ENCODE measurements around the gene PLD4. TPM values are rescaled to one million over a fixed set of nuclear protein-coding genes. Genes with fewer than 3 reads are reported as not detected.

The PLD4 gene
- total RNA-seq, 1 donor from 2014 or later = 0.78 TPM

DNA sequence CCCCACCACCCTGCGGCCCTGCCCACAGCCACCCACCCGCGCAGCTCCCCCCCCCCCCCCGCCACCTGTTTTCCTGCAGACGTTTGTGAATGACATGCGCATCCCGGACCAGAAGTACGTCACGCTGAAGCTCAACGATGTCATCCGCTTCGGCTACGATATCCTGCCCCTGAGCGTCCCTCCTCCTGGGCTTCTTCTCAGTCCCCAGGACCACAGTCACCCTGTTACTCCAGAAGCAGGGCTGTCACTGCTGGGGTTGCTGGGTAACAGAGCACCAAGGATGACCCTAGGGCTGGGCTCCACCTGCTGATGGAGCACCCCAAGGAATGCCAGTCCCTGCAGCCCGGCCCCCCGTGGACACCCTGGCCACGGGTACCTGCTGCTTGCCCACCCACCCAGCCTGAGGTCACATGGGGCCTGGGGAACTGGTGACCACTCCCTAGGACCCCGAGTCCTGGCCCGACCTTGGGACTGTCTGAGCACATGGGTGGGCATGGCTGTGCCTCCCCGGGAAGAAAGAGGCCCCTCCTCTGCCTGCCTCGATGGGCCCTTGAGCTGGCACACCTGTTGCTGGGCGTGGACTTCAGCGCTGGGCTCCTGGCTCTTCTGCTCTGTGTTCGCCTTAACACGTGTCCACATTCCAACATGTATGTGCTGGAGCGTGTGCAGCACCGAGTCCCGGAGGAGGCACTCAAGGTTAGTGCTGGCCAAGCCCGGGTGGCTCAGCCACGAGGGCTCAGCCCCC, 46.7 kb upstream of the PLD4 start:
- Mint-ChIP-seq H3K36me3 (no peaks in the 10 kb centered on the region), H3K4me3 (no peak overlapping the region), H3K27ac (no peak overlapping the region), H3K9me3 (no peaks in the 10 kb centered on the region), H3K27me3 (ENCODE audit: low read depth) (no peaks in the 10 kb centered on the region), H3K4me1 (peaks cover 3% of the 10 kb centered on the region)
- peak in 1 of 2 experiments; percentile 12 for DNase-seq (ENCODE audit: low spot score in 2 of 2, unreplicated experiment in 2 of 2)
- TF ChIP-seq, protein P1, sequence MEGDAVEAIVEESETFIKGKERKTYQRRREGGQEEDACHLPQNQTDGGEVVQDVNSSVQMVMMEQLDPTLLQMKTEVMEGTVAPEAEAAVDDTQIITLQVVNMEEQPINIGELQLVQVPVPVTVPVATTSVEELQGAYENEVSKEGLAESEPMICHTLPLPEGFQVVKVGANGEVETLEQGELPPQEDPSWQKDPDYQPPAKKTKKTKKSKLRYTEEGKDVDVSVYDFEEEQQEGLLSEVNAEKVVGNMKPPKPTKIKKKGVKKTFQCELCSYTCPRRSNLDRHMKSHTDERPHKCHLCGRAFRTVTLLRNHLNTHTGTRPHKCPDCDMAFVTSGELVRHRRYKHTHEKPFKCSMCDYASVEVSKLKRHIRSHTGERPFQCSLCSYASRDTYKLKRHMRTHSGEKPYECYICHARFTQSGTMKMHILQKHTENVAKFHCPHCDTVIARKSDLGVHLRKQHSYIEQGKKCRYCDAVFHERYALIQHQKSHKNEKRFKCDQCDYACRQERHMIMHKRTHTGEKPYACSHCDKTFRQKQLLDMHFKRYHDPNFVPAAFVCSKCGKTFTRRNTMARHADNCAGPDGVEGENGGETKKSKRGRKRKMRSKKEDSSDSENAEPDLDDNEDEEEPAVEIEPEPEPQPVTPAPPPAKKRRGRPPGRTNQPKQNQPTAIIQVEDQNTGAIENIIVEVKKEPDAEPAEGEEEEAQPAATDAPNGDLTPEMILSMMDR (IDR thresholded peaks at IDR 0.05; ENCODE audit: unreplicated experiment) = no peak

DNA sequence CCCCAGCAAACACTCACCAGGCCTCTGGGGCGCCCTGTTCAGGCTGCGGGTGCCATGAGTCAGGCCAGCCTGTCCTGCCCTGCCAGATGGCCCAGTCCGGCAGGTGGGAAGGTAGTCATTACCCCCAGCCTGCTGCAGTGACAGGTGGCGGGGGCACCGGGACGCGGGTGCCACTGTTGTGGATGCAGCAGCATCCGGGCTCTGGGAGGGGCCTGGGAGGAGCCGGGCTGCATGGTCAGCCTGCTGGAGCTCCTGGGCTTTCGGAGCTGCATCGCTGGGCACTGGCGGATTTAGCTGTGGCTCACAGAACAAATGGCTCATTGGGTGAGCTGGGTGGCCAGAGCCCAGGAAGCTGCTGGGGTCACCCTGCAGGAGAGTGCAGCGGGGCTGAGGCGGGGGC, 46.1 kb upstream of the PLD4 start:
- H3K4me1 Mint-ChIP-seq = peaks cover 3% of the 10 kb centered on the region
- H3K9me3 Mint-ChIP-seq = no peaks in the 10 kb centered on the region
- peak in 1 of 2 experiments; percentile 13 for DNase-seq (ENCODE audit: low spot score in 2 of 2, unreplicated experiment in 2 of 2)
- TF ChIP-seq, protein P1 (IDR thresholded peaks at IDR 0.05; ENCODE audit: unreplicated experiment) = no peak
- no peak overlapping the region for H3K27ac Mint-ChIP-seq
- no peaks in the 10 kb centered on the region for H3K36me3 Mint-ChIP-seq
- no peaks in the 10 kb centered on the region for H3K27me3 Mint-ChIP-seq (ENCODE audit: low read depth)
- H3K4me3 Mint-ChIP-seq = no peak overlapping the region

- no peak overlapping the region for H3K27ac Mint-ChIP-seq
- TF ChIP-seq, protein P1 (IDR thresholded peaks at IDR 0.05; ENCODE audit: unreplicated experiment) = no peak
- H3K9me3 Mint-ChIP-seq = no peaks in the 10 kb centered on the region
- DNase-seq (ENCODE audit: low spot score in 2 of 2, unreplicated experiment in 2 of 2) = peak in 1 of 2 experiments; percentile 20
- no peaks in the 10 kb centered on the region for H3K27me3 Mint-ChIP-seq (ENCODE audit: low read depth)
- peaks cover 3% of the 10 kb centered on the region for H3K4me1 Mint-ChIP-seq
- H3K4me3 Mint-ChIP-seq = no peak overlapping the region
- no peaks in the 10 kb centered on the region for H3K36me3 Mint-ChIP-seq
Measured at GRCh38 chr14:104879201-104879982, 45.3 kb upstream of the PLD4 start.

DNA sequence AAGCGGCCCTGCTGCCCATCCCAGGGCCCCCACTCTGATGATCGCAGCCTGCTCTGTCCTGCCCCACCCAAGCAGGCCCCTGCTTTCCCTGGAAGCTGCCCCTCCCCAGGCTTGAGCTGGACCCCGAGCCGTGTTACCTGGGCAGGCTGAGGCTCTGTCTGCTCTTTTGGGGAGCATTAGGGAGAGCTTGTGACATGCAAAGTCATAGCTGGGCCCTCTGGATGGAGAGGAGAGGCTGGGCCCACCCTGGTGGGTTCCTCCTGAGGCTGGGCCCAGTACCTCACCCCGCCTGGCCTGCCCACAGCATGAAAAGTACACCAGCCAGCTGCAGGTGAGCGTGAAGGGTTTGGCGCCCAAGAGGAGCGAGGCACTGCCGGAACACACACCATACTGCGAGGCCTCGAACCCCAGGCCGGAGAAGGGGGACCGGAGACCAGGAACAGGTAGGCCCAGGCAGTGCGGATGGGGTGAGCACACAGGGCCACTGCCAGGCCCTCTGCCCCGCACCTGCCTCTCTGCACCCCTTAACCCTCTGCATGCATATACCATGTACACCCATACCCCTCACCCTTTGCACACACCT, 44.6 kb upstream of the PLD4 start:
- H3K27ac Mint-ChIP-seq = no peak overlapping the region
- no peak overlapping the region for H3K4me3 Mint-ChIP-seq
- H3K27me3 Mint-ChIP-seq (ENCODE audit: low read depth) = no peaks in the 10 kb centered on the region
- peaks cover 3% of the 10 kb centered on the region for H3K4me1 Mint-ChIP-seq
- TF ChIP-seq, protein P1 (IDR thresholded peaks at IDR 0.05; ENCODE audit: unreplicated experiment) = no peak
- DNase-seq (ENCODE audit: low spot score in 2 of 2, unreplicated experiment in 2 of 2) = peak in 1 of 2 experiments; percentile 11
- no peaks in the 10 kb centered on the region for H3K36me3 Mint-ChIP-seq
- no peaks in the 10 kb centered on the region for H3K9me3 Mint-ChIP-seq

DNA sequence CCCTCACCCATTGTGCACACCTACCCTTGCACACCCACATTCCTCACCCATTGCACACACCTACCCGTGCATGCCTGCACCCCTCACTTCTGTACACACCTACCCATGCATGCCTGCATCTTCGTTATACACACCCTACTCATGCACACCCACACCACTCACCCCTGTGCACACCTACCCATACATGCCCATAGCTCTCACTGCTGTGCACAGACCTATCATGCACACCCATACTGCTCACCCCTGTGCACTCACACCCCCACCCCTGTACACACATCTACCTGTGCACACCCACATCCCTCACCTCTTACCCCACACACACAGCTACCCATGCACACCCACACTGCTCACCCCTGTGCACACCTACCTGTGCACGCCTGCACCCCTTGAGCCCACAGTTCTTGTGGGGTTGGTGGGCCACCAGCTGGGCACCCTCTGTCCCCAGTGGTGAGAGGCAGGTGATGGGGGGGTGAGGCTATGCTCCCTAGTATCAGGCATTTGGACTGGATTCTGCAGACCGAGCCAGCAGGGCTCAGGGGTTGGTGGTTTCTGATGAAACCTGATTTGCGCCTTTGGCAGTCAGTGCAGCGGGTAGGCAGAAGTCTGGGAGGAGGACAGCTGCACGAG, 44.0 kb upstream of the PLD4 start:
- no peaks in the 10 kb centered on the region for H3K36me3 Mint-ChIP-seq
- no peaks in the 10 kb centered on the region for H3K9me3 Mint-ChIP-seq
- H3K27ac Mint-ChIP-seq = no peak overlapping the region
- H3K4me3 Mint-ChIP-seq = no peak overlapping the region
- DNase-seq (ENCODE audit: low spot score in 2 of 2, unreplicated experiment in 2 of 2) = no peak
- TF ChIP-seq, protein P1 (IDR thresholded peaks at IDR 0.05; ENCODE audit: unreplicated experiment) = no peak
- H3K4me1 Mint-ChIP-seq = peaks cover 3% of the 10 kb centered on the region
- H3K27me3 Mint-ChIP-seq (ENCODE audit: low read depth) = no peaks in the 10 kb centered on the region

Data from mesothelial cell of epicardium (in vitro differentiated cells).